Measurements from ENCODE around the gene TLCD3B. TPM values are rescaled to one million over a fixed set of nuclear protein-coding genes. Genes with fewer than 3 reads are reported as not detected.

TLCD3B gene
- total and polyA plus RNA-seq, 4 donors = 0.03 to 0.43 TPM; not detected in 2

- Histone ChIP-seq H3K27me3 (ENCODE audit: control insufficient read depth in 3 of 3, insufficient read depth in 3 of 3, low read length in 2 of 3) (peaks cover 0 to 37% (median 6%) of the 10 kb centered on the region in 3 donors), H3K27ac (ENCODE audit: low read depth in 1 of 2, low read length in 1 of 2) (no peak overlapping the region), H3K4me1 (ENCODE audit: control insufficient read depth in 5 of 5, insufficient read depth in 5 of 5, low read length in 5 of 5) (peaks cover 0 to 22% (median 0%) of the 10 kb centered on the region in 5 donors), H3K36me3 (ENCODE audit: control insufficient read depth in 4 of 4, insufficient read depth in 4 of 4, low read length in 4 of 4) (no peaks in the 10 kb centered on the region), H3K9me3 (ENCODE audit: control insufficient read depth in 4 of 4, insufficient read depth in 3 of 4, low read length in 3 of 4) (peaks cover 0 to 2% (median 0%) of the 10 kb centered on the region in 4 donors), H3K4me3 (no peak overlapping the region), H3K9ac (ENCODE audit: insufficient read depth in 1 of 2, low read length in 2 of 2) (no peak overlapping the region)
- 42 to 44% methylated on average over 12 to 13 of the region's 13 CpGs for WGBS, 2 donors
- DNase-seq = peak; percentile 38 to 45 (median 39)
- ATAC-seq (ENCODE audit: insufficient read depth, low FRiP score) = no peak
- no peak for TF ChIP-seq CTCF (IDR thresholded peaks at IDR 0.05; ENCODE audit: control extremely low read depth, extremely low read depth)
These were observed 3.3 kb downstream of the TLCD3B start for GRCh38 chr16:30027588-30028437.

GRCh38 chr16:30026449-30026848 is 4.6 kb downstream of the TLCD3B start:
- Histone ChIP-seq H3K9me3 (ENCODE audit: control insufficient read depth in 4 of 4, insufficient read depth in 3 of 4, low read length in 3 of 4) (no peaks in the 10 kb centered on the region), H3K9ac (ENCODE audit: insufficient read depth in 1 of 2, low read length in 2 of 2) (no peak overlapping the region), H3K36me3 (ENCODE audit: control insufficient read depth in 4 of 4, insufficient read depth in 4 of 4, low read length in 4 of 4) (no peaks in the 10 kb centered on the region), H3K4me1 (ENCODE audit: control insufficient read depth in 5 of 5, insufficient read depth in 5 of 5, low read length in 5 of 5) (peaks cover 0 to 19% (median 2%) of the 10 kb centered on the region in 5 donors), H3K27ac (ENCODE audit: low read depth in 1 of 2, low read length in 1 of 2) (no peak overlapping the region), H3K27me3 (ENCODE audit: control insufficient read depth in 3 of 3, insufficient read depth in 3 of 3, low read length in 2 of 3) (peaks cover 0 to 27% (median 2%) of the 10 kb centered on the region in 3 donors), H3K4me3 (no peak overlapping the region)
- 85 to 93% methylated on average over 18 of the region's 18 CpGs for WGBS, 2 donors
- no peak for TF ChIP-seq CTCF (IDR thresholded peaks at IDR 0.05; ENCODE audit: control extremely low read depth, extremely low read depth)
- DNase-seq (no peak), ATAC-seq (ENCODE audit: insufficient read depth, low FRiP score) (no peak)

GRCh38 chr16:30025574-30025973 is 5.5 kb downstream of the TLCD3B start:
- Histone ChIP-seq H3K27me3 (ENCODE audit: control insufficient read depth in 3 of 3, insufficient read depth in 3 of 3, low read length in 2 of 3) (peaks cover 0 to 25% (median 2%) of the 10 kb centered on the region in 3 donors), H3K9me3 (ENCODE audit: control insufficient read depth in 4 of 4, insufficient read depth in 3 of 4, low read length in 3 of 4) (no peaks in the 10 kb centered on the region), H3K4me3 (no peak overlapping the region), H3K36me3 (ENCODE audit: control insufficient read depth in 4 of 4, insufficient read depth in 4 of 4, low read length in 4 of 4) (no peaks in the 10 kb centered on the region), H3K4me1 (ENCODE audit: control insufficient read depth in 5 of 5, insufficient read depth in 5 of 5, low read length in 5 of 5) (peaks cover 0 to 19% (median 0%) of the 10 kb centered on the region in 5 donors), H3K27ac (ENCODE audit: low read depth in 1 of 2, low read length in 1 of 2) (no peak overlapping the region), H3K9ac (ENCODE audit: insufficient read depth in 1 of 2, low read length in 2 of 2) (no peak overlapping the region)
- DNase-seq = no peak
- ATAC-seq (ENCODE audit: insufficient read depth, low FRiP score) = no peak
- TF ChIP-seq CTCF (IDR thresholded peaks at IDR 0.05; ENCODE audit: control extremely low read depth, extremely low read depth) = no peak
- WGBS, 2 donors = 68 to 83% methylated on average over 7 of the region's 7 CpGs

Measured in lung (tissue), 12 donors.